AG08396 (cell line): ENCODE data around the gene PI4KA.

Experiments used
- DNase-seq: peaks from one replicate; pipeline ENCODE4 v3.0.0; 2012; ENCODE audit warnings: low spot score, mixed read lengths

The PI4KA gene

GRCh38 chr22:20815477-20816050 lies 43.0 kb downstream of the PI4KA start:
- no peak for DNase-seq

GRCh38 chr22:20814221-20814808 lies 44.3 kb downstream of the PI4KA start:
- no peak for DNase-seq

- no peak for DNase-seq
These were observed 45.6 kb downstream of the PI4KA start for GRCh38 chr22:20813056-20813455.

- no peak for DNase-seq
These were observed 46.5 kb downstream of the PI4KA start for GRCh38 chr22:20811971-20812660.

- DNase-seq = no peak
These were observed 47.4 kb downstream of the PI4KA start for GRCh38 chr22:20811171-20811570.

- DNase-seq = no peak
These were observed 48.0 kb downstream of the PI4KA start for GRCh38 chr22:20810645-20811044.

GRCh38 chr22:20809538-20810185 lies 48.9 kb downstream of the PI4KA start:
- no peak for DNase-seq

GRCh38 chr22:20808844-20809243 lies 49.8 kb downstream of the PI4KA start:
- no peak for DNase-seq

GRCh38 chr22:20807315-20807752 lies 51.3 kb downstream of the PI4KA start:
- DNase-seq = peak; percentile 85

GRCh38 chr22:20805972-20806471 lies 52.6 kb downstream of the PI4KA start:
- DNase-seq = no peak

- no peak for DNase-seq
These were observed 54.0 kb downstream of the PI4KA start for GRCh38 chr22:20804650-20805049.

- peak; percentile 51 for DNase-seq
These were observed 54.8 kb downstream of the PI4KA start for GRCh38 chr22:20803696-20804324.

GRCh38 chr22:20802922-20803553 lies 55.6 kb downstream of the PI4KA start:
- no peak for DNase-seq

GRCh38 chr22:20802452-20802851 lies 56.2 kb downstream of the PI4KA start:
- no peak for DNase-seq

GRCh38 chr22:20799449-20799848 lies 59.2 kb downstream of the PI4KA start:
- DNase-seq = no peak

- no peak for DNase-seq
These were observed 59.6 kb downstream of the PI4KA start for GRCh38 chr22:20798974-20799373.

- no peak for DNase-seq
These were observed 60.4 kb downstream of the PI4KA start for GRCh38 chr22:20798218-20798617.

GRCh38 chr22:20796731-20797130 lies 61.9 kb downstream of the PI4KA start:
- DNase-seq = no peak

GRCh38 chr22:20794650-20795413 lies 63.8 kb downstream of the PI4KA start:
- no peak for DNase-seq

- DNase-seq = no peak
These were observed 64.6 kb downstream of the PI4KA start for GRCh38 chr22:20793748-20794649.
